Activated CD4-positive, alpha-beta memory T cell treated with anti-CD3 and anti-CD28 coated beads for 36 hours (primary cell): ENCODE data around the gene TLR6. TPM values are rescaled to one million over a fixed set of nuclear protein-coding genes. Genes with fewer than 3 reads are reported as not detected.

Experiments
- CTCF ChIA-PET: fragments of 350-600 bp; sonication (Branson Sonifier 250); formaldehyde crosslinking; loops from one replicate; lab custom pipeline; 2021; ENCODE audit warnings: antibody characterized with exemption, inconsistent platforms; lab: Charles Lee
- POLR2A ChIA-PET: fragments of 350-600 bp; sonication (Branson Sonifier 250); formaldehyde crosslinking; loops from one replicate; lab custom pipeline; 2021; ENCODE audit warnings: antibody characterized with exemption; lab: Charles Lee
- DNase-seq: peaks from one replicate; pipeline ENCODE4 v3.0.0-alpha.2; 2020
- H3K27ac Mint-ChIP-seq: one replicate; pipeline ENCODE4 v1.8.0; 2021; ENCODE audit warnings: mixed read lengths
- H3K27me3 Mint-ChIP-seq: one replicate; pipeline ENCODE4 v1.8.0; 2021; ENCODE audit warnings: mixed read lengths
- H3K36me3 Mint-ChIP-seq: one replicate; pipeline ENCODE4 v1.8.0; 2021; ENCODE audit warnings: mixed read lengths
- H3K4me1 Mint-ChIP-seq: one replicate; pipeline ENCODE4 v1.8.0; 2021; ENCODE audit warnings: low read depth, mixed read lengths
- H3K4me3 Mint-ChIP-seq: one replicate; pipeline ENCODE4 v1.8.0; 2021; ENCODE audit warnings: mild to moderate bottlenecking, mixed read lengths
- H3K9me3 Mint-ChIP-seq: one replicate; pipeline ENCODE4 v1.8.0; 2021; ENCODE audit warnings: mixed read lengths
- intact Hi-C: fragments of 100-400 bp; cut with micrococcal nuclease; formaldehyde crosslinking; loops from one replicate; pipeline ENCODE4 v1.15.1; 2023
- total RNA-seq, 2 experiments: library from RNA; stranded (reverse); gene quantifications; one replicate each; pipeline ENCODE4 v1.2.3, GENCODE V29; 2021

The TLR6 gene
- total RNA-seq, 2 experiments from 2014 or later = 1.4 to 2.2 TPM

DNA sequence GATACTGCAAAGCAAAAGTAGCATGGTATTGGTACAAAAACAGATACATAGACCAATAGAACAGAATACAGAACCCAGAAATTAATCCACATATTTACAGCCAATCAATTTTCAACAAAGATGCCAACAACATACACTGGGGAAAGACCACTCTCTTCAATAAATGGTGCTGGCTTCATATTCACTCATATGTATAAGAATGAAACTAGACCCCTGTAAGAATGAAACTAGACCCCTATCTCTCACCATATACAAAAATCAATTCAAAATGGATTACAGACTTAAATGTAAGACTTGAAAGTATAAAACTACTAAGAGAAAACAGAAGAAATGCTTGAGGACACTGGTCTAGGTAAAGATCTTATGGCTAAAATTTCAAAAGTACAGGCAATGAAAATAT is 19.3 kb downstream of the TLR6 start:
- POLR2A ChIA-PET = no interaction called here
- Mint-ChIP-seq H3K27ac (peak overlapping the region; percentile 42), H3K9me3 (peaks cover 17% of the 10 kb centered on the region), H3K36me3 (peaks cover 13% of the 10 kb centered on the region), H3K4me1 (peaks cover 19% of the 10 kb centered on the region), H3K4me3 (no peak overlapping the region), H3K27me3 (no peaks in the 10 kb centered on the region)
- CTCF ChIA-PET = no interaction called here
- no peak for DNase-seq
- intact Hi-C loops = loop anchor here (1.0 kb wide), 1 partner anchor 33 kb away; the partner anchor contains the start of gene TLR1

GRCh38 chr4:38834570-38834969 is 22.0 kb downstream of the TLR6 start:
- intact Hi-C loops = no loop called here
- H3K27ac Mint-ChIP-seq = no peak overlapping the region

DNA sequence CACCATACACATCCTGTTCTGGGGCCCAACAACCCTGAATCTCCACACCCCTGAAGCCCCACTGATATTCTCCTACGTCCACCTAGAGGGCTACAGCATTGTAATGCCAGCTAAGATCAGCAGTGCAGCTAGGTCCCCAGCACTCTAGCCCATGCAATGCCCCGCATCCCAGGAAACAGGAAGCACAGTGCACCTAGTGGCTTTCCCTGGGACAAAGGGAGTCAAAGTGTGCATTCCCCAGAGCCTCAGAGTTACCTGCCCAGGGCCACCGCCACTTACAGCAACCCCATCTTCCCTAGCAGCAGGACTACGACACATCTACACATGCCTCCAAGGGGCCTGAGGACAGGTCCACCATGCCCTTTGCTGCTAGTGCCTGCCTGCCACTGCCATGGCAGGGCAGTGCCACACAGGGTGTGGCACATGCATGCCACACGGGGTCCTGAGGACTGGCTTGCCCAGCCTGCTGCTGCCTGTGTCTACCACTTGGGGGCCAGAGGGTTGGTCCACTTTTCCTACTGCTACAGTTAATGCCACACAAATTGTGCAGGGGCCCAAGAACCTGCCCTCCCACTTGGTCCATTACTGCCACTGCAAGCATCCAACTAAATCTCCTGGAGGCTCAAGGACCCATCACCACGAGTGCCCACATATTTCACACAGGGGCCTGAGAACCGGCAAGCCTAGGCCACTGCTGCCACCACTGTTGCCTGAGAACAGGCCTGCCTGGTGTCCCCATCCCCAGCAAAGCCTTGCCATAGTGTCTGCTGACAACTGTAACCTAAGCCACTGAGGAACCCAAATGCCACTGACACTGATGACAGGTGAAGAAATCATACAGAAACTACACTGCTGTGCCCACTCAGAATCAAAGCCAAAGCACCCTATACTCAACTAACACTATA is 23.7 kb downstream of the TLR6 start:
- H3K4me3 Mint-ChIP-seq = no peak overlapping the region
- intact Hi-C loops = no loop called here
- no peaks in the 10 kb centered on the region for H3K27me3 Mint-ChIP-seq
- ChIA-PET POLR2A (no interaction called here), CTCF (interaction anchor here (1.5 to 2.1 kb wide), 2 partner anchors 28 to 51 kb away, joined by 3 to 8 read pairs; no protein-coding TSS in a partner anchor)
- H3K4me1 Mint-ChIP-seq = peaks cover 11% of the 10 kb centered on the region
- H3K27ac Mint-ChIP-seq = no peak overlapping the region
- peaks cover 17% of the 10 kb centered on the region for H3K9me3 Mint-ChIP-seq
- DNase-seq = no peak
- peaks cover 13% of the 10 kb centered on the region for H3K36me3 Mint-ChIP-seq

More at GRCh38 chr4:38834570-38834969, 22.0 kb downstream of the TLR6 start:
- H3K4me3 Mint-ChIP-seq = no peak overlapping the region
- H3K9me3 Mint-ChIP-seq = peaks cover 17% of the 10 kb centered on the region
- H3K27me3 Mint-ChIP-seq = no peaks in the 10 kb centered on the region
- peaks cover 13% of the 10 kb centered on the region for H3K36me3 Mint-ChIP-seq
- ChIA-PET CTCF (interaction anchor here (0.6 to 2.1 kb wide), 4 partner anchors 26 to 284 kb away, joined by 3 to 8 read pairs (median 4); partner anchors contain the start of gene TLR1), POLR2A (no interaction called here)
- DNase-seq = no peak
- H3K4me1 Mint-ChIP-seq = peaks cover 19% of the 10 kb centered on the region

- no peak overlapping the region for H3K27ac Mint-ChIP-seq
- H3K4me1 Mint-ChIP-seq = peaks cover 4% of the 10 kb centered on the region
- peaks cover 17% of the 10 kb centered on the region for H3K9me3 Mint-ChIP-seq
- intact Hi-C loops = no loop called here
- H3K36me3 Mint-ChIP-seq = peaks cover 13% of the 10 kb centered on the region
- POLR2A ChIA-PET = no interaction called here
- no peaks in the 10 kb centered on the region for H3K27me3 Mint-ChIP-seq
- DNase-seq = no peak
- no peak overlapping the region for H3K4me3 Mint-ChIP-seq
- CTCF ChIA-PET = interaction anchor here (0.9 to 1.1 kb wide), 3 partner anchors 24 to 73 kb away, joined by 3 read pairs; no protein-coding TSS in a partner anchor
Measured at GRCh38 chr4:38832206-38832605, 24.4 kb downstream of the TLR6 start.

GRCh38 chr4:38831653-38832052 is 25.0 kb downstream of the TLR6 start:
- H3K27ac Mint-ChIP-seq = no peak overlapping the region
- H3K27me3 Mint-ChIP-seq = no peaks in the 10 kb centered on the region
- H3K4me3 Mint-ChIP-seq = no peak overlapping the region
- H3K4me1 Mint-ChIP-seq = no peaks in the 10 kb centered on the region
- ChIA-PET POLR2A (no interaction called here), CTCF (interaction anchor here (0.9 to 1.1 kb wide), 3 partner anchors 24 to 72 kb away, joined by 3 read pairs; no protein-coding TSS in a partner anchor)
- H3K9me3 Mint-ChIP-seq = peaks cover 17% of the 10 kb centered on the region
- DNase-seq = no peak
- intact Hi-C loops = no loop called here
- peaks cover 11% of the 10 kb centered on the region for H3K36me3 Mint-ChIP-seq

GRCh38 chr4:38829237-38829636 is 27.4 kb downstream of the TLR6 start:
- Mint-ChIP-seq H3K4me1 (no peaks in the 10 kb centered on the region), H3K9me3 (peaks cover 2% of the 10 kb centered on the region)

GRCh38 chr4:38823766-38824165 is 32.9 kb downstream of the TLR6 start:
- POLR2A ChIA-PET = no interaction called here
- DNase-seq = no peak
- Mint-ChIP-seq H3K4me3 (no peak overlapping the region), H3K9me3 (peaks cover 12% of the 10 kb centered on the region), H3K4me1 (peaks cover 20% of the 10 kb centered on the region), H3K27ac (no peak overlapping the region), H3K36me3 (peaks cover 4% of the 10 kb centered on the region), H3K27me3 (no peaks in the 10 kb centered on the region)
- intact Hi-C loops = no loop called here
- CTCF ChIA-PET = no interaction called here

More at GRCh38 chr4:38829237-38829636, 27.4 kb downstream of the TLR6 start:
- Mint-ChIP-seq H3K36me3 (no peaks in the 10 kb centered on the region), H3K27ac (no peak overlapping the region), H3K4me3 (no peak overlapping the region), H3K27me3 (no peaks in the 10 kb centered on the region)
- ChIA-PET POLR2A (no interaction called here), CTCF (interaction anchor here (1.1 to 1.9 kb wide), 2 partner anchors 32 to 47 kb away, joined by 3 to 9 read pairs; partner anchors contain the start of gene TLR10)
- intact Hi-C loops = no loop called here
- no peak for DNase-seq

DNA sequence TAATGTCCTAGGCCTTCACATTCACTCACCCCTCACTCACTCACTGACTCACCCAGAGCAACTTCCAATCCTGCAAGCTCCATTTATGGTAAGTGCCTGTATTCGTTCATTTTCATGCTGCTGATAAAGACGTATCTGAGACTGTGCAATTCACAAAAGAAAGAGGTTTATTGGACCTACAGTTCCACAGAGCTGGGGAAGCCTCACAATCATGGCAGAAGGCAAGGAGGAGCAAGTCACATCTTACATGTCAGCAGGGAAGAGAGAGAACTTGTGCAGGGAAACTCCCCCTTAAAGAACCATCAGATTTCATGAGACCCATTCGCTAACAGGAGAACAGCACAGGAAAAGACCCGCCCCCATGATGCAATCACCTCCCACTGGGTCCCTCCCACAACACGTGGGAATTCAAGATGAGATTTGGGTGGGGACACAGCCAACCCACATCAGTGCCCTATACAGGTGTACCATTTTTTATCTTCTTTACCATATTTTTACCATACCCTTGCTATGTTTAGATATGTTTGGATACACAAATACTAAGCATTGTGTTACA is 33.8 kb downstream of the TLR6 start:
- ChIA-PET POLR2A (no interaction called here), CTCF (no interaction called here)
- H3K9me3 Mint-ChIP-seq = peaks cover 12% of the 10 kb centered on the region
- peaks cover 22% of the 10 kb centered on the region for H3K4me1 Mint-ChIP-seq
- H3K4me3 Mint-ChIP-seq = no peak overlapping the region
- no peaks in the 10 kb centered on the region for H3K27me3 Mint-ChIP-seq
- no peak overlapping the region for H3K27ac Mint-ChIP-seq
- intact Hi-C loops = no loop called here
- peaks cover 4% of the 10 kb centered on the region for H3K36me3 Mint-ChIP-seq
- no peak for DNase-seq

GRCh38 chr4:38821739-38822138 is 34.9 kb downstream of the TLR6 start:
- CTCF ChIA-PET = interaction anchor here (0.6 to 1.0 kb wide), 2 partner anchors 40 to 109 kb away, joined by 3 to 5 read pairs; no protein-coding TSS in a partner anchor
- Mint-ChIP-seq H3K4me1 (peaks cover 22% of the 10 kb centered on the region), H3K36me3 (peaks cover 4% of the 10 kb centered on the region), H3K27me3 (no peaks in the 10 kb centered on the region), H3K27ac (no peak overlapping the region), H3K4me3 (no peak overlapping the region), H3K9me3 (peaks cover 12% of the 10 kb centered on the region)
- no peak for DNase-seq
- POLR2A ChIA-PET = no interaction called here
- intact Hi-C loops = no loop called here

GRCh38 chr4:38820329-38821061 is 36.1 kb downstream of the TLR6 start:
- peaks cover 22% of the 10 kb centered on the region for H3K4me1 Mint-ChIP-seq
- intact Hi-C loops = no loop called here
- DNase-seq = no peak
- H3K9me3 Mint-ChIP-seq = peaks cover 14% of the 10 kb centered on the region
- H3K36me3 Mint-ChIP-seq = peaks cover 4% of the 10 kb centered on the region
- ChIA-PET CTCF (interaction anchor here (1.2 kb wide), 1 partner anchor 17 kb away, joined by 3 read pairs; no protein-coding TSS in a partner anchor), POLR2A (interaction anchor here (1.8 kb wide), 1 partner anchor 17 kb away, joined by 5 read pairs; no protein-coding TSS in a partner anchor)
- no peaks in the 10 kb centered on the region for H3K27me3 Mint-ChIP-seq
- no peak overlapping the region for H3K4me3 Mint-ChIP-seq
- no peak overlapping the region for H3K27ac Mint-ChIP-seq

DNA sequence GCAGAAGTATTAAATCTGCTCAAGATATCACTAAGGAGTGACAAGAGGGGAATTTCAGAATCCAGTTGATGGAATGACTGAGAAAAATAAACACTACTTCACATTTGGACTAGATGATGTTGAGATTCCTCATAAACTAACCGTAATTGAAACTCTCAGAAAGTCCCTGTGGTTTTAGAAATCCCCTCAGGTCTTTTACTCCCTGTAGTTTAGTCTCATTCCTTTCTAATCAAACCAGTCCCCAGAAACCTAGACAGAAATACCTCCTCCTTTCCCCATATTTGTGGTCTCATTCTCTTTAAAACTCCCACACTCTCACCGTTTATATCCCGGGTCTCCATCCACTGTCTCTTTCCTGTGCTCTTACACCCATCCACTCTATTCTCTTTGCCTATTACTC is 37.0 kb downstream of the TLR6 start:
- POLR2A ChIA-PET = interaction anchor here (1.8 kb wide), 1 partner anchor 16 kb away, joined by 5 read pairs; no protein-coding TSS in a partner anchor
- intact Hi-C loops = loop anchor here (1.0 to 2.0 kb wide), 2 partner anchors 15 to 19 kb away; partner anchors contain the start of gene TLR1
- H3K4me3 Mint-ChIP-seq = no peak overlapping the region

More for the DNA sequence above, 37.0 kb downstream of the TLR6 start:
- no peak for DNase-seq
- peaks cover 22% of the 10 kb centered on the region for H3K4me1 Mint-ChIP-seq
- peaks cover 4% of the 10 kb centered on the region for H3K36me3 Mint-ChIP-seq
- CTCF ChIA-PET = interaction anchor here (1.2 to 1.5 kb wide), 3 partner anchors 16 to 60 kb away, joined by 3 to 7 read pairs (median 4); no protein-coding TSS in a partner anchor
- H3K27me3 Mint-ChIP-seq = no peaks in the 10 kb centered on the region
- H3K27ac Mint-ChIP-seq = no peak overlapping the region
- H3K9me3 Mint-ChIP-seq = peaks cover 16% of the 10 kb centered on the region
